ENCODE results near the gene FAM199X.
"Not testable (repeated sequence)": the region's sequence is repeated elsewhere in the genome, so short reads cannot be mapped to it uniquely, and the experiment has no call there.

The FAM199X gene

GRCh38 chrX:104193485-104193884 is 27.2 kb downstream of the FAM199X start:
- DNase-seq = no peak

DNA sequence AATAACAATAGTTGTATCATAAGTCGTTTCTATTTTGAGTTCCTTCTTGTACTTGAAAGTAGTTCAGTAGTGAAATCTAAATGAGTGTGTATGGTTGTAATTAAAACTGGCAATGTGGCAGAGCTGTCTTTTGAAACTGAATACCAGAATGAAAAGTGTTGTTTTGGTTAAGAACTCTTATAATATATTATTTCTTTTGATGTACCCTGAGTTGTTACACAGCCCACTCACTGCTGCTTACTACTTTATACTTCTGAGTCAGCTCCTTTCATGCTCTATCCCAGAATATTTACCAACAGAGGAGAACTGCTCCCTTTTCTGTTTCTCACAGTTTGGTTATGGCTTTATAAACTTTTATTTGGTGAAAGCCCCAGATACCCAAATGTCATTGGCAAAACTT is 28.8 kb downstream of the FAM199X start:
- no peak for DNase-seq

DNA sequence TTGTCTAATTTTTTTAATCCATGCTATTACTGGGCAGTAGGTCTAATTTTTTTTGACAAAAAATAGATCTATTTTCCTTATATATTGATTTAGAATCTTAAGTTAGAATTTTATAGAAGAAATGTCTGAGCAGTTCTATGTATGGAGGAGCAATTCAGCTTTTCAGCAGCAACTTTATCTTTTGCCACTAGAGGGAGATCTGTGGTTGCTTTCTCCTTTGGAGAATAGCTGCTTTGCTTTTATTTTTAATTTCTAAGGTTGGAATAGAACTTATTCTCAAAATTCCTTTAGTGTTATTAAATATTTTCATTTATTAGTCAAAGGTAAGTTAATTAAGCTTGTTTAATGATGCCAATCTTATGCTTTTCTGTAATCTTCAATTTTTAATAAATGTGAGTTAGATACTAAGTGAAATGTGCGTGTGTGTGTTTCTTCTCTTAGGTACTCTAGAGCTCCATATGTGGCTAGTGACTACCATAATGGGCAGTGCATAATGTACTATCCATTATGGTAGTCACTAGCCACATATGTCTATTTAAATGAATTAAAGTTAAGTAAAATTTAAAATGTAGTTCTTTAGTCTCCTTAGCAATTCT is 29.3 kb downstream of the FAM199X start:
- DNase-seq = no peak

GRCh38 chrX:104205548-104205947 is 39.3 kb downstream of the FAM199X start:
- no peak for DNase-seq

DNA sequence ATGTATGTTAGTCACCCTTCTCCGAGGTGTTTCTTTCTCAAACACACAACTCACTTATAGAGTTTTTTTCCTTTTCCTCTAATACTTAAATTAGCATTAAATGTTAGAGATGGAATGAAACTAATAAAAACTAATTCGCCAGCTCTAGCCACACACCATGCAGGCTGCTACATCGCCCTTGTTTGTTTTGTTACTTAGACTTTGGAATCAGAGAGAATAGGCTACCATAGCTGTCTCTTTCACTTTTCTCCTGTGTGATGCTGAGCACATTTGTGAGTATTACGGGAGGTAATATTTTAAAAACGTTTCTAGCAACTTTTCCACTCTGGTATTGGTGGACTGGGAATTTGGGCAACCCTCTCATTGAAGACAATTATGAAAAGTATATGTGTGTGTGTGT is 44.9 kb downstream of the FAM199X start:
- DNase-seq = no peak

DNA sequence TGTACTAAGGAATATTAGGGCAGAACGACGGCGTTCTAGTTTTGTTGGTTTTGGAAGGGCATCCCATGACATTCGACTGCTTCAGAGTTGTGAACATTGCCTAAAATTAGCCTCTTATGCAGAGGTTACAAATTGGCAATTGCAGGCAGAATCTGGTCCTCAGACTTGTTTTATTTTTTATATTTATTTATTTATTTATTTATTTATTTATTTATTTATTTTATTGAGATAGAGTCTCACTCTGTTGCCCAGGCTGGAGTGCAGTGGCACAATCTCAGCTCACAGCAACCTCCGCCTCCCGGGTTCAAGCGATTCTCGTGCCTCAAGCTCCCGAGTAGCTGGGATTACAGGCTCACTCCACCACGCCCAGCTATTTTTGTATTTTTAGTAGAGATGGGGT is 63.8 kb downstream of the FAM199X start:
- DNase-seq = not testable (repeated sequence)

Measured in SHP77 (cell line).